ENCODE data around the gene ZBTB1. TPM values are rescaled to one million over a fixed set of nuclear protein-coding genes. Genes with fewer than 3 reads are reported as not detected.

Gene ZBTB1
- total and polyA plus RNA-seq, 2 experiments from 2014 or later = 28.5 to 31.4 TPM

- Histone ChIP-seq H3K27me3 (no peaks in the 10 kb centered on the region), H3K27ac (no peak overlapping the region), H3K36me3 (no peaks in the 10 kb centered on the region), H3K4me3 (no peak overlapping the region), H3K4me1 (ENCODE audit: low read depth) (no peaks in the 10 kb centered on the region), H3K9me3 (ENCODE audit: low read depth) (no peaks in the 10 kb centered on the region)
- peak; percentile 40 for TF ChIP-seq CTCF (IDR thresholded peaks at IDR 0.05; ENCODE audit: low read depth, low read length)
- peak in 1 of 2 donors; percentile 56 for DNase-seq (ENCODE audit: low read depth in 1 of 2, low spot score in 1 of 2)
Observed at GRCh38 chr14:64478634-64479250, 25.8 kb upstream of the ZBTB1 start.

GRCh38 chr14:64488590-64489099 is 15.9 kb upstream of the ZBTB1 start:
- no peak for DNase-seq (ENCODE audit: low read depth in 1 of 2, low spot score in 1 of 2)
- Histone ChIP-seq H3K27ac (no peak overlapping the region), H3K4me1 (ENCODE audit: low read depth) (no peaks in the 10 kb centered on the region), H3K27me3 (no peaks in the 10 kb centered on the region), H3K36me3 (peaks cover 28% of the 10 kb centered on the region), H3K4me3 (no peak overlapping the region), H3K9me3 (ENCODE audit: low read depth) (no peaks in the 10 kb centered on the region)
- no peak for TF ChIP-seq CTCF (IDR thresholded peaks at IDR 0.05; ENCODE audit: low read depth, low read length)

GRCh38 chr14:64491637-64492036 is 12.9 kb upstream of the ZBTB1 start:
- Histone ChIP-seq H3K27ac (no peak overlapping the region), H3K36me3 (peaks cover 20% of the 10 kb centered on the region), H3K4me3 (no peak overlapping the region), H3K9me3 (ENCODE audit: low read depth) (no peaks in the 10 kb centered on the region), H3K27me3 (no peaks in the 10 kb centered on the region), H3K4me1 (ENCODE audit: low read depth) (no peaks in the 10 kb centered on the region)
- TF ChIP-seq CTCF (IDR thresholded peaks at IDR 0.05; ENCODE audit: low read depth, low read length) = no peak
- DNase-seq (ENCODE audit: low read depth in 1 of 2, low spot score in 1 of 2) = no peak

GRCh38 chr14:64493455-64493854 is 11.1 kb upstream of the ZBTB1 start:
- peaks cover 15% of the 10 kb centered on the region for H3K36me3 ChIP-seq
- TF ChIP-seq CTCF (IDR thresholded peaks at IDR 0.05; ENCODE audit: low read depth, low read length) = no peak
- no peak for DNase-seq (ENCODE audit: low read depth in 1 of 2, low spot score in 1 of 2)
- H3K4me3 ChIP-seq = no peak overlapping the region
- H3K27me3 ChIP-seq = no peaks in the 10 kb centered on the region
- H3K27ac ChIP-seq = peak overlapping the region; percentile 23
- H3K9me3 ChIP-seq (ENCODE audit: low read depth) = no peaks in the 10 kb centered on the region
- H3K4me1 ChIP-seq (ENCODE audit: low read depth) = no peaks in the 10 kb centered on the region

DNA sequence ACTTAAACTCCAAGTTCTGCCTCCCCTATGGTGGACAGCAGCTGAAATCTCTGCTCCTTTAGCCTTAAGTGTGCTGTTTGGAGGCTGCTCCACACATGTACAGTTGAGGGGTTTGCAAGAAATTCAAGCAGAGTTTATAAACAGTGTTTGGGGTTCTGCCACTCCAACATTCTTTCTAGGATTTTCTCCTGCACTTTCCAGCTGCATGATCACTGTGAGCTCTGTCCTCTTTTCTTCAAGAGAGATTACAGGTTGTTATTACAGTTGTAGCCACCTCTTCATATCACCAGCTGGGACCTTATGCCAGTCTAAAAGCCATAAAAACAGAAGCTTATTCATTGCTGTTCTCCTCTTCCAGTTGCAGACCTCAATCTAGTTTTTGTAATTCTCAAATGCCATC is 9.3 kb upstream of the ZBTB1 start:
- no peak for DNase-seq (ENCODE audit: low read depth in 1 of 2, low spot score in 1 of 2)
- no peaks in the 10 kb centered on the region for H3K27me3 ChIP-seq
- no peak for TF ChIP-seq CTCF (IDR thresholded peaks at IDR 0.05; ENCODE audit: low read depth, low read length)
- H3K4me1 ChIP-seq (ENCODE audit: low read depth) = no peaks in the 10 kb centered on the region
- H3K36me3 ChIP-seq = peaks cover 10% of the 10 kb centered on the region
- no peaks in the 10 kb centered on the region for H3K9me3 ChIP-seq (ENCODE audit: low read depth)
- no peak overlapping the region for H3K4me3 ChIP-seq
- peak overlapping the region; percentile 53 for H3K27ac ChIP-seq

All from cardiac muscle cell (in vitro differentiated cells and primary cell).